Spleen (tissue), 7 donors: ENCODE results near the gene SEMA3B.

Experiments
- POLR2A ChIP-seq, 3 donors: fragments of 450-650 bp; IDR thresholded peaks; one replicate each; pipeline ENCODE4 v1.5.1; 2017; ENCODE audit warnings: antibody characterized with exemption in 3 of 3, mild to moderate bottlenecking in 1 of 3
- TF ChIP-seq, protein P1 (sequence below), 11 experiments: fragments of 200-600 bp in 7 of 11; fragments of 450-650 bp in 4 of 11; sonication (generic) in 4 of 11; IDR thresholded peaks in 8 of 11; conservative IDR thresholded peaks in 3 of 11; 1 replicate in 7 of 11; 2 replicates in 4 of 11; pipeline versions ENCODE4 v1.4.0 to v1.8.0; 2016 to 2021; ENCODE audit warnings: antibody characterized with exemption in 11 of 11, inconsistent platforms in 4 of 11, mild to moderate bottlenecking in 1 of 11
- donor health status: DM: no; HTN: no; CAD: no; lungs with moderate emphysema.
- donor health status: DM: no; HTN: no; CAD: no.
- donor health status: DM: no; HTN: no; CAD: no.

DNA sequence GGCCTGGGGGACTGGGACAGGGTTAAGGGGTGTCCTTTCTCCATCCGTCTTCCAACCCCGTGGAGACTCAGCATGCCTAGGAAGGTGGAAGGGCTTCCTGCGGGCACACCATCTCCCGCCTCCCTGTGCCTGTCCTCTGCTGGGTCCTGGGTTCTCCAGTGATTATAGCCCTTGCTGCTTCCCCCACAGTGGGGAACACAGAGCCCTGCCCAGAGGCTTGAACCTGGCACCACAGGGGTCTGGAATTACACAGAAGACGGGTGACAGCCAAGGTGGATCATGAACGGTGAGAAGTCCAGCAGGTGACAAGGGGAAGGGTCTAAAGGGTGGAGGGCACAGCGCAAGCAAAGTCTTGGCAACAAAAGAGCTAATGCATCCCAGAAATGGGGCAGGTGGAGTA, 6.2 kb upstream of the SEMA3B start:
- TF ChIP-seq, protein P1, sequence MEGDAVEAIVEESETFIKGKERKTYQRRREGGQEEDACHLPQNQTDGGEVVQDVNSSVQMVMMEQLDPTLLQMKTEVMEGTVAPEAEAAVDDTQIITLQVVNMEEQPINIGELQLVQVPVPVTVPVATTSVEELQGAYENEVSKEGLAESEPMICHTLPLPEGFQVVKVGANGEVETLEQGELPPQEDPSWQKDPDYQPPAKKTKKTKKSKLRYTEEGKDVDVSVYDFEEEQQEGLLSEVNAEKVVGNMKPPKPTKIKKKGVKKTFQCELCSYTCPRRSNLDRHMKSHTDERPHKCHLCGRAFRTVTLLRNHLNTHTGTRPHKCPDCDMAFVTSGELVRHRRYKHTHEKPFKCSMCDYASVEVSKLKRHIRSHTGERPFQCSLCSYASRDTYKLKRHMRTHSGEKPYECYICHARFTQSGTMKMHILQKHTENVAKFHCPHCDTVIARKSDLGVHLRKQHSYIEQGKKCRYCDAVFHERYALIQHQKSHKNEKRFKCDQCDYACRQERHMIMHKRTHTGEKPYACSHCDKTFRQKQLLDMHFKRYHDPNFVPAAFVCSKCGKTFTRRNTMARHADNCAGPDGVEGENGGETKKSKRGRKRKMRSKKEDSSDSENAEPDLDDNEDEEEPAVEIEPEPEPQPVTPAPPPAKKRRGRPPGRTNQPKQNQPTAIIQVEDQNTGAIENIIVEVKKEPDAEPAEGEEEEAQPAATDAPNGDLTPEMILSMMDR (IDR thresholded peaks at IDR 0.05 in 8 of 11, conservative IDR thresholded peaks at IDR 0.05 in 3 of 11) = no peak
- no peak for TF ChIP-seq POLR2A (IDR thresholded peaks at IDR 0.05)
